SK-MEL-5 (cell line): ENCODE data around the gene ZNF501. TPM values are rescaled to one million over a fixed set of nuclear protein-coding genes. Genes with fewer than 3 reads are reported as not detected.

Experiments
- DNase-seq: peaks from one replicate; pipeline ENCODE4 v3.0.0-alpha.2; 2016; ENCODE audit warnings: low read depth, low spot score
- in situ Hi-C: cut with HindIII; loops from 2 replicates; pipeline ENCODE4 v1.10.0; 2016; ENCODE audit warnings: low sequenced_read_pairs, high pct_unique_total_duplicates, low pct_unique_long_range_greater_than_20kb
- polyA plus RNA-seq, 2 experiments: library from polyadenylated mRNA; depleted of rRNA; stranded (reverse); fragments of >200 nt; gene quantifications; 2 replicates each; pipeline ENCODE4 v1.2.3, GENCODE V29; 2015
- total RNA-seq: library from RNA; depleted of rRNA; stranded (reverse); fragments of >200 nt; shearing (Covaris generic); gene quantifications from 2 replicates; pipeline ENCODE4 v1.2.3, GENCODE V29; 2014; rRNA removed

Gene ZNF501
- 2.5 and 5.0 TPM in 2 replicates for total RNA-seq
- 1.2 and 2.5 TPM in 2 replicates for polyA plus RNA-seq (2015; cell fraction: cytosol; rRNA removed)
- 1.5 and 2.0 TPM in 2 replicates for polyA plus RNA-seq (2015; cell fraction: nucleus; rRNA removed)

DNA sequence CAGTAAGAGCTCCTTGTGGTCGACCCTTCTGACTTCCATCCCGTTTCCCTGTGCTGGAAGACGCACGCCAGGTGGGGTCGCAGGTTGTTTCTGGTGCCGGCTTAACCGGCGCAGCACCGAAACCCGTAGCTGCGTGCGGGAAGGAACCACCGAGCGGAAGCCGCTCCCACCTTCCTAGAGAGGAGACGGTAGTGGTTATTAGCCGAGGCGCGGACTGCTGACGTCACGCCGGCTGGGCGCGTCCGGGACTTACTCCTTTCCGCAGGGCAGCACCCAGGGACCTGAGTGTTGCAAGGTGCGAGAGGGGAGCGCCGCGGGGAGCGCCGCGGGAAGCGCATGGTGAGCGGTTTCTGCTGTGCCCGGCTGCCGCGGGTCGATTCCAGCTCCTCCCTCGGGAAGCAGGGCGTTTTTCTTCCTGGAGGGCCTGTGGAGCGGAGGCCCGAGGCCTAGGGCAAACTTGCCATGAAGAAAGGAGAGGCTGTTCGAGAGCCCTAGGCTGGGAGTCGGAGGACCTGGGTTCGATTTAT is at the start of gene ZNF501:
Gene ZNF501, plus strand, starts transcription at position 252 of the 527 bp plus-strand sequence. CDS start 4,787 bp downstream, outside the sequence.
- in situ Hi-C loops: no loop called here
- DNase-seq: peak; percentile 73

DNA sequence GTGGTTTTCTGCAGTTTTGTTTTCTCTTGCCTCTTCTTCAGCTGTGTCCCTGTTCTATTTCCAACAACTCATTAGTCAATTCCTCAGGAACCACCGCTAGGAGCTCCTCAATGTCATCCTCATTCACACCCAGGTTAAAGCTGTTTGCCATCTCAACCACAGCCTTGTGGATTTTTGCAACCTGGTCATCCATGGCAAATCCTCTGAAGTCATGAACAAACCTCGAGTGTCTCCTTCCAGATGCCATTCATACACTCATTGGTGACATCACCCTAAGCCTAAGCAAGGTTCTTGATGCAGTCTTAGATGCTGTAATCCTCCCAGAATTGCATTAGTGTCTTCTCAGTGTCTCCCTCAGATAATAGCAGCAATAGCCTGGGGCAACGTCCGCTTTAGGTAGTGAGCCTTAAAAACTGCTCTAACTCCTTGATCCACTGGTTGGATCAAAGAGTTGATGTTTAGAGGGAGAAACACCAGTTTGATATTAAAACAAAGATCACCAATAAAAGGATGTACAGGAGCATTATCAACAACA is 48.4 kb upstream of the ZNF501 start:
- in situ Hi-C loops: no loop called here

DNA sequence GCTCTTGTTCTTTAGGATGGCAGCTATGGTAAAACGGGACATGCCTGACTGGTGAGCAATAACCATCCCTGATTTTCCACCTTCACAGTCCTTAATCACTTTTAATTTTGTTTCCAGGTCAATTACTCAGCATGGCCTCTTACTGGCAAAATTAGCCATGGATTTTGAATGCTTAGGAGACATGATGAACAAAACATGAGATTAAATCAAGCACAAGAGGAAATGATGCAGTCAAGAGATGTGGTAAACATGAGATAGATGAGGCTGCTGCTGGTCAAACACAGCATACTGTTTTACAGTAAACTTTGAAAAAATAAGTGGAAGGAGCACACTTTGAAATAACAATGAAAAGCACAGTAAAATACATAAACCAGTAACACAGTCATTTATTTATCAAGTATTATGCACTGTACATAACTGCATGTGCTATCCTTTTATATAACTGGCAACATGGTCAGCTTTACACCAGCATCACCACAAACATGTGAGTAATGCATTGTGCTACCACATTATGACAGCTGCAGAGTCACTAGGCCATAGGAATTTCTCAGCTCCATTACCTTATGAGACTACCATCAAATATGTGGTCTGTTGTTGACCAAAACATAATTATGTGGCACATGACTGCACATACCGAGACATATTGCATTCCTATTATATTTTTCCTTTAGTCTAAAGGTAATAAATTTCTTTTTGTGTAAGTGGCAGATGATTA is 47.1 kb upstream of the ZNF501 start:
- in situ Hi-C loops: no loop called here

More for the DNA sequence above, 48.4 kb upstream of the ZNF501 start:
- DNase-seq: no peak

DNA sequence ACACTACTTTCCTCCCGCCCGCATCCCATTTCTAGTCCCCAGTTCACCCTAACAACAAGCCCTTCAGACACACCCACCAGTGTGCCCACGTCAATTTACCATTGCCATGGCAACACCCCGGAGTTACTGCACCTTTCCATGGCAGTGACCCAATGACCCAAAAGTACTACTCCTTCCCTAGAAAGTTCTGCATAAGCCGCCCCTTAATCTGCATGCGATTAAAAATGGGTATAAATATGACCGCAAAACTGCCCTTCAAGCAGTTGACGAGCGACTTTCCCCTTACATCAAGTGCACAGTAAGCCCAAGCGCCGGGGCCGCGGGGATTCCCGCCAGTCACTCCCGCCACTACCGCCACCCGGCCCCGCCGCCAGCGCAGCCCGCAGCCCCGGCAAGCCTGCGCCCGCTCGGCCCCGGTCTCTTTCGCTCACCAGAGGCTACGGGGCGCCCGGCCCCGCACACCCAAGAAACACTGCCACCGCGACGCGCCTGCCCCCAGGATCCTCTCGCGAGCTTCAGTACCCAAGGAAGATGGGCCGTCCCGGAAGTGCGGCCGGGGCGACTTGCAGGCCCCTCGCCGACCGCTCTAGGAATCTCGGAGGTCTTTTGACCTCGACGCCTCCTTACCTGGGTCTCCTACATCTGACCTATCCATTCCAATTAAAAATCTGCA is 44.2 kb upstream of the ZNF501 start:
- in situ Hi-C loops: no loop called here
- peak; percentile 6 for DNase-seq

More for the DNA sequence above, 47.1 kb upstream of the ZNF501 start:
- no peak for DNase-seq

DNA sequence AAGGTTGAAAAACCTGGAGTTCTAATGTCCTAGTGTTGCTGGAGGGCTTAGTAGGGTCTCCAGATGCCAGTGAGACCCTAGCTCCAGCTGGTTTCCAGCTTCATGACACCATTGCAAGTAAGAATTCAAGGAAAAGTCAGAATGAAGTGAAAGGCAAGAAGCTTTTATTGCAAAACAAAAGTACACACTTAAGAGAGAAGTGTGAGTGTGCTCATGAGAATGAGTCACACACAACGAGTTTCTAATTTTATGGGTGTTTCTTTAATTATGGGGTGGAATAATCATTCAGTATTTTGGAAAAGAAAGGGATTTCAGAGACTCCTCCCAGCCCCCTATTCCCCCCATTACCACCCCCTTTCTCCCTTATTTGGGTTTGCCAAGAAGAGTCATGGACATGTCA is 41.5 kb upstream of the ZNF501 start:
- in situ Hi-C loops: no loop called here
- DNase-seq: no peak

DNA sequence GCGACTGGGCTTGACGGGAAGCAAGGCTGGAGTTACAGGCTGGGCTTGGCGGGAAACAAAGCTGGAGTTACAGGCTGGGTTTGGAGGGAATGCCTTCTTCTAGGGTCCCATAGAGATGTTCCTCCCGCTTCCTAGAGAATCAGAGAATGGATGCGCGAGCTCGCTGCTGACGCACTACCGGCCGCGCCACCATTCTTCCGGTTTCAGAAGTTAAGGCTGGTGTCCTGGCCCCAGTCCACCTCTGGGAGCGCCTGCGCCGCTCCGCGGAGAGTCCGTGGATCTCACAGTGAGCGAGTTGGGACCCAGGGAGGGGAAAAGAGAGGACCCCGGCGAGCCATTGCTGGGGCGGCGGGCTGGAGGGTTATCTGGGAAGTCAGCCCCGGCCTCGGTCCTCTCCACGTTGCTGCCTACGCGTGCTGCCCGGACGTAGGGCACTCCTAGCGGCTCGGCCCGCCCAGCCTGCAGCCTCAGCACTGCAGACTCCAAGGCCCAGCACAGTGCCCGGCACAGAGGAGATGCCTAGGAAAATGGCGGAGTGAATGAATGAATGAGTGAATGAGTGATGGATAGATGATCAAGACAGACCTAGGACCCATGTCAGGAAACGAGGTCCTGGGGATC is 16.9 kb upstream of the ZNF501 start, which contains the start of gene ZNF502:
Gene ZNF502, plus strand, starts transcription at position 206 of the 621 bp plus-strand sequence. CDS start 7,602 bp downstream, outside the sequence.
- peak; percentile 69 for DNase-seq
- in situ Hi-C loops: no loop called here

DNA sequence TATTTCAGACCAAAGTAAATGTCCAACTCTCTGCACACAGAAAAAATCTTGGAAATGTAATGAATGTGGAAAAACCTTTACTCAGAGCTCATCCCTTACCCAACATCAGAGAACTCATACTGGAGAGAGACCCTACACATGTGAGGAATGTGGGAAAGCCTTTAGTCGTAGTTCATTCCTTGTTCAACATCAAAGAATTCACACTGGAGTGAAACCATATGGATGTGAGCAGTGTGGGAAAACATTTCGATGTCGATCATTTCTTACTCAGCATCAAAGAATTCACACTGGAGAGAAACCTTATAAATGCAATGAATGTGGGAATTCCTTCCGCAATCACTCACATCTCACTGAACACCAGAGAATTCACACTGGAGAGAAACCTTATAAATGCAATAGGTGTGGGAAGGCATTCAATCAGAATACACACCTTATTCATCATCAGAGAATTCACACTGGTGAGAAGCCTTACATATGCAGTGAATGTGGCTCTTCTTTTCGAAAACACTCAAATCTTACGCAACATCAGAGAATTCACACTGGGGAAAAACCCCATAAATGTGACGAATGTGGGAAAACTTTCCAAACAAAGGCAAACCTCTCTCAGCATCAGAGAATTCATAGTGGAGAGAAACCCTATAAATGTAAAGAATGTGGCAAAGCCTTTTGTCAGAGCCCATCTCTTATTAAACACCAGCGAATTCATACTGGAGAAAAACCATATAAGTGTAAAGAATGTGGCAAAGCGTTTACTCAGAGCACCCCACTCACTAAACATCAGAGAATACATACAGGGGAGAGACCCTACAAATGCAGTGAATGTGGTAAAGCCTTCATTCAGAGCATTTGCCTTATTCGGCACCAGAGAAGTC is 8.0 kb upstream of the ZNF501 start:
- no peak for DNase-seq

DNA sequence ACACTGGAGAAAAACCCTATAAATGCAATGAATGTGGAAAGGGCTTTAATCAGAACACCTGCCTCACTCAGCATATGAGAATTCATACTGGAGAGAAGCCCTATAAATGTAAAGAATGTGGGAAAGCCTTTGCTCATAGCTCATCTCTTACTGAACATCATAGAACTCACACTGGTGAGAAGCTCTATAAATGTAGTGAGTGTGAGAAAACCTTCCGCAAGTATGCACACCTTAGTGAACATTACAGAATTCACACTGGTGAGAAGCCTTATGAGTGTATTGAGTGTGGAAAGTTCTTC is 7.4 kb upstream of the ZNF501 start:
- DNase-seq: no peak
- in situ Hi-C loops: no loop called here

More for the DNA sequence above, 8.0 kb upstream of the ZNF501 start:
- in situ Hi-C loops: no loop called here

DNA sequence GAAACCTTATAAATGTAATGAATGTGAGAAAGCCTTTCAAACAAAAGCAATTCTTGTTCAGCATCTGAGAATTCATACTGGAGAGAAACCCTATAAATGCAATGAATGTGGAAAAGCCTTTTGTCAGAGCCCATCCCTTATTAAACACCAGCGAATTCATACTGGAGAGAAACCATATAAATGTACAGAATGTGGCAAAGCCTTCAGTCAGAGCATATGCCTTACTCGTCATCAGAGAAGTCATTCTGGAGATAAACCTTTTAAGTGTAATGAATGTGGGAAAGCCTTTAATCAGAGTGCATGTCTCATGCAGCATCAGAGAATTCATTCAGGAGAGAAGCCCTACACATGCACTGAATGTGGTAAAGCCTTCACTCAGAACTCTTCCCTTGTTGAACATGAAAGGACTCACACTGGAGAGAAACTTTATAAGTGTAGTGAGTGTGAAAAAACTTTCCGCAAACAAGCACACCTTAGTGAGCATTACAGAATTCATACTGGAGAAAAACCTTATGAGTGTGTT is 5.3 kb downstream of the ZNF501 start:
- no peak for DNase-seq
- in situ Hi-C loops: no loop called here

DNA sequence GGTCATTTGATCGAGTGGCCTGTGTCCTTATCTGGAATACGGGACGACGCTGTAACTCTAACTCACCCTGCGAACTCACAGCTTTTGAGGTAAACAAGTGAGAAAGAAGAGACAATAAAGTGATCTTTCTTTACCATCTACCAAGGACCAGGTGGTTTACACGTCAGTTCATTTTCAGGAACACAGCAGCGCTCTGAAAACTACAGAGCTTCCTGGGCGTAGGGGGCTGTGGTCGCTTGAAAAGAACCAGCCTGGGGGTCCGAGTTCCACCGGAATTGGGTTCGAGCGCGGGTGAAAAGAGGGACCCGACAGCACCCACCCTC is 31.6 kb downstream of the ZNF501 start:
- no peak for DNase-seq
- in situ Hi-C loops: no loop called here

DNA sequence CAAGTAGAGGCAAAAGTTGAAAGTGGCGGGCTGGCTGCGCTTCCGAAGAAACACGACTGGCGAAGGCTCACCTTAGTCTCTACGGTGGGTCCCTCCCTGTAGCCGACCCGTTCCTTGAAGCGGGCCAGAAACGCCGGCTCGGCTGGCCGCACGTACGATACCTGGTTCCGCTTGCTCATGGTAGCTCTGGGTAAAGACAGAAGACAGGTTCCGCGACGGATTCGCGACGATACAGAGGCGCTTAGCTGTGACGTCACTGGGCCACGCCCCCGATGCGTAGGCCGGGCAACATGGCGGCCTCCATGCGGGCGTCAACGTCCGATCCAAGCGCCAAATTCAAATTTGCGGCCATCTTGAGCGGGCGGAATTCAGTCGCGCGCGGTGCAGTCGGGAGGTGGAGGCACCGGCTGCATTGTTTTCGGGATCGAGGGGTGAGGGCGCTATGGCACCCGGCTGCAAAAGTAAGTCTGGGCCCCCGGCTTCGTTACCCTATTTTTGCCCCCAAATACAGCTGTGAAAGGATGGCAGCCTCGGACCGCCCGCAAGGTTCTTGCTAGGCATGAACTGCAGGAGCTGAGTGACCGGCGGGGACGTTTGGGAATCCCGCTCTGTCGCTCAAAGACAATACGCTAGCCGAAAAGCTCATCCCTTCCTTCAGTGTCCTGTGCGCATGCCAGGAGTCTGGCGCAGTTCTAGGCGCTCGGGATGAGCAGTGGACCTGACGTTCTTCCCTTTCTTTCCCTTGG is 32.2 kb downstream of the ZNF501 start, which contains the start of the genes KIAA1143 and KIF15:
Gene KIAA1143, minus strand, starts transcription at position 196 of the 746 bp plus-strand sequence. Its CDS starts 17 bp downstream, at position 179.
Gene KIF15, plus strand, starts transcription at position 371 of the 746 bp plus-strand sequence. Its CDS starts 72 bp downstream, at position 443.
- DNase-seq: peak; percentile 96

DNA sequence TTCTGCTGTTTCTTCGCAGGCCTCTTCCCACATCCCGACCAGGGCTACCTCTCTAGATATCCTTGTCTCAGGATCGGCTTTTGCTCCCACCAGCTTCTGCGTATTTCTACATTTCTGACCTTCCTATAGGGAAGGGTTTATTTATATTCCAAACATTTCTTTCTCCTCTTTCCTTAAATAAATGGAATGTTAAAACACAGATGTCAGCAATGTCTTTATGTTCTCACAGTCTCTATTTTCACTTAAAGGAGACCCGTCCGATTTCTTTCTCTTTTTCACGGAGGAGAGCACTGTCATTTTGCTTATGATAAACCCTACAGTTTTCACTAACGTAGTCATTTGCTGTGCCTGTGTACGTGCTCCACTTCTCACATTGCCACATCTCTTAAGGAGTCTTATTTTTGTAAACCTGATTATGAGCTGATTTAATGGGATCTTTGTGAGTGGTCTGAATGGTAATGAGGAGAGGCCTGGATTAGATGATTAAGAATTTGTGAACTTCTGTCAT is 32.8 kb downstream of the ZNF501 start:
- no peak for DNase-seq
- in situ Hi-C loops: no loop called here

More for the DNA sequence above, 32.2 kb downstream of the ZNF501 start, which contains the start of the genes KIAA1143 and KIF15:
- in situ Hi-C loops: no loop called here

DNA sequence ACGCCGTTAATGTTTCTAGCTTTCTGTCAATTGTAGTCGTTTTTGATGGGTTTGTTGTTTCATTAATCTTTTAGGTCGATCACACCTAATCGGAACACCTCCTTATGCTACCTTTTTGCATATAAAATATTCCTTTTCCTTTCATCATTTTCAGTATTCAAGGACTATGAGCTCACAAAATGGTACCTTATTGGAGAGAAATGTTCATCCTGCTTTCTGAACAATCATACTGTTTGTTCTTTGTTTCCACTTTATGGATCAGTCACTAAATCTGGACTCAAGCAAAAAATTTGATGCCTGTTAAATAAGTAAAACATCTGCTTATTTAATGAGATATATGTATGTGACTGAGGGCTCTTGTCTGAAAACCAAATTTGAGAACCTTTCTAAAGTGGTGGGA is 33.3 kb downstream of the ZNF501 start:
- in situ Hi-C loops: no loop called here
- DNase-seq: no peak

DNA sequence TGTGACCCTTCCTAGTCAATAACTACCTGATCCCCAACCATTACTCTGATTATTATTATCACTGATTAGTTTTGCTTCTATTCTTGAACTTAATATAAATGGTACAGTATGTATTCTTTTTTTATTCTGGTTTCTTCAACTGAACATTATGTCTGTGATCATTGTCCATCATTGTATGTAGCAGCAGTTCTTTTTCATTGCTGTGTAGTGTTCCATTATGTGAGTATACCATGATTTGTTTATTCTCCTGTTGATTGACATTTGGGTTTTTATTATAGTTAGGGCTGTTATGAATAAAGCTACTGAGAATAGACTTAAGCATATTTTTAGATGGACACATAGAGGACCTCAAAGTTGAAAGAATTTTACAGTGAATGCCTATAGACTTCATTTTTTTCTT is 34.8 kb downstream of the ZNF501 start:
- in situ Hi-C loops: no loop called here

DNA sequence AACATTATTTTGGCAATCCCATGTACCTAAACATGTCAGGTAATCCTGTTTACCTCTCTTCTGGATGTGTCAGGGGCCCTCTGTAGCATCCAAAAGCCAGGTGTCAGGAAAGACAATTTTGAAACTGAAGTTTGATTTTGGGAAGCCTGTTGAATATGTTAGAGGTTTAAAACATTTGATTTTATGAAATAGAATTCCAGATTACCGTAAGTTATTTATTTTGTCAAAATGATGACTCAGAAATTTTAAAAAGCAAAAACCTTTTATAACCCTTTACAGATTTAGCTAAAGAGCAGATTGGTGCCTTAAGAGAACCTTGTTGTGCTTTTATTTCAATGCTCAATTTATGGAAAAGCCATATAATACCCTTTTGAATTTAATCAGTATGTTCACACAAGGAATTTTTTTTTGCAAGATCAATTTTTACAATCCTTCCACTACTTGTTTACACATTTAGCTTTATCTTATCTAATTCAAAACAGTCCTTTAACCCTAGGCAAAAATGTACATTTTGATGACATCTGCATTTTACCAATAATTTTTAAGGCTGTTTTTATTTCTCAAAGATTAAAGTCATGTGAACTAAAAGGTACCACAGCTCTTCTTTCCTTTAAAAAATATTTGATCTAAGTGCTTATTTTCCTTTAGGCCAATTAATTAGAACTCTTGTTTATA is 42.1 kb downstream of the ZNF501 start:
- DNase-seq: no peak
- in situ Hi-C loops: no loop called here

More for the DNA sequence above, 34.8 kb downstream of the ZNF501 start:
- no peak for DNase-seq
